SH-SY5Y (cell line): ENCODE results near the gene HSPA1A.

ENCODE experiments used
- GATA2 ChIP-seq: IDR thresholded peaks from 2 replicates; pipeline ENCODE4 v1.6.1; 2011; ENCODE audit warnings: mild to moderate bottlenecking, low read depth, low read length
- GATA3 ChIP-seq: IDR thresholded peaks from 2 replicates; pipeline ENCODE4 v1.6.1; 2011; ENCODE audit warnings: low read depth, mild to moderate bottlenecking, low read length, moderate library complexity

DNA sequence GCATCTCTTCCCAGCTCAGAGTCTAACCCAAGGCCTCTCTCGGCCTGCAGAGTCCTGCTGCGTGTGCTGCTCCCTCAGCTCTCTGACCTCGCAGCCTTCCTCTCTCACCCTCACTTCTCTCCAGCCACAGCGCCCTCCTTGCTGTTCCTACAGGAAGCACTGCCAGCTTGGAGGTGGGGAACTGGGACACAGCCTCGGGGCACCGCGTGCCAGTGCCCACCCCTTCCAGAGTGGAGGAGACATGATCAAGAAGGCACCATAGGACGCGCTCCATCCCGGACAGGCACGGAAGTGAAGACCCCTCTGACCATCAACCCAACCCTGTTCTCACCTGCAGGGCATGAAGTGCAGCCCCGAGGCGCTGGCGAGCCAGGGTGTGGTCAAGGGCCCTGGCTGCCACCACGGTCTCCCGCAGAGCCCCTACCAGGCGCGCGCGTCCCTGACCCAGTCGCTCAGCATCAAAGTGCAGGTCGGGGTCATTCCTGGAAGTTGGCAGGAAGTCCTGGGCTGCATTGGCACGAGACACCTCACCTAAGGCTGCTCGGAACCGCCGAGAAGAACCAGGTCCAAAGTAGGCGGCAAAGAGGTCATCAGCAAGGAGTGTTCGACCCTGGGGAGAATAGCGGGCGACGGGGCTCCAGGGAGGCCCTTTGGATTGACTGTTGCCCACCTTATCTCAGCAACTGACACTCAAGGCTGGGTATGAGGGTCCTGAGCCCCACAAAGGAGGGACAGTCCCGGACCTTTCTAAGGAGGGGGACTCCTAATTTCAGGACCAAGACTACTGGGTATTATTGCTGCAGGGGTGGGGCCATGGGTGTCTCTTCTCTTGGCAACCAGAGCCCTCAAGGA lies 39.5 kb upstream of the HSPA1A start:
- TF ChIP-seq GATA3 (no peak), GATA2 (no peak)
